Neural progenitor cell (in vitro differentiated cells): Measurements from ENCODE around the gene COL4A5. TPM values are rescaled to one million over a fixed set of nuclear protein-coding genes. Genes with fewer than 3 reads are reported as not detected.

ENCODE experiments used
- DNase-seq: peaks from one replicate; pipeline ENCODE4 v3.0.0-alpha.2; 2016; ENCODE audit warnings: low spot score
- H2AFZ ChIP-seq: fragments of 200-600 bp; sonication (generic); replicated peaks from 2 replicates; pipeline ENCODE4 v1.6.1; 2016; ENCODE audit warnings: antibody characterized with exemption
- H3F3A ChIP-seq: fragments of 200-600 bp; sonication (generic); 2 replicates; pipeline ENCODE4 v1.6.1; 2016; ENCODE audit warnings: antibody characterized with exemption, low read depth
- H3K27ac ChIP-seq: fragments of 200-600 bp; sonication (generic); 2 replicates; pipeline ENCODE4 v1.5.1; 2016; ENCODE audit warnings: mild to moderate bottlenecking
- H3K27me3 ChIP-seq: fragments of 200-600 bp; sonication (generic); 2 replicates; pipeline ENCODE4 v1.6.1; 2016; ENCODE audit warnings: mild to moderate bottlenecking, moderate library complexity
- H3K36me3 ChIP-seq: fragments of 200-600 bp; sonication (generic); 2 replicates; pipeline ENCODE4 v1.5.1; 2016
- H3K4me1 ChIP-seq: fragments of 200-600 bp; sonication (generic); 2 replicates; pipeline ENCODE4 v1.6.1; 2016; ENCODE audit warnings: mixed run types
- H3K4me2 ChIP-seq: fragments of 200-600 bp; sonication (generic); 2 replicates; pipeline ENCODE4 v1.6.1; 2016
- H3K4me3 ChIP-seq: fragments of 200-600 bp; sonication (generic); 2 replicates; pipeline ENCODE4 v1.5.1; 2016
- H3K79me2 ChIP-seq: fragments of 200-600 bp; sonication (generic); 2 replicates; pipeline ENCODE4 v1.6.1; 2016; ENCODE audit warnings: low read depth
- H3K9ac ChIP-seq: fragments of 200-600 bp; sonication (generic); 2 replicates; pipeline ENCODE4 v1.6.1; 2016
- H3K9me3 ChIP-seq: fragments of 200-600 bp; sonication (generic); 2 replicates; pipeline ENCODE4 v1.5.1; 2016; ENCODE audit warnings: low read depth
- H4K20me1 ChIP-seq: fragments of 200-600 bp; sonication (generic); 2 replicates; pipeline ENCODE4 v1.6.1; 2016; ENCODE audit warnings: low read depth
- H3K27ac Mint-ChIP-seq: 3 replicates; pipeline ENCODE4 v1.8.0; 2021; ENCODE audit warnings: mixed read lengths
- H3K27me3 Mint-ChIP-seq: 2 replicates; pipeline ENCODE4 v1.8.0; 2022; ENCODE audit warnings: low read depth, mild to moderate bottlenecking, inconsistent platforms, moderate library complexity, mixed read lengths; ENCODE audit not compliant: insufficient read depth
- H3K36me3 Mint-ChIP-seq: 3 replicates; pipeline ENCODE4 v1.8.0; 2021; ENCODE audit warnings: mixed read lengths
- H3K4me1 Mint-ChIP-seq: 3 replicates; pipeline ENCODE4 v1.8.0; 2021; ENCODE audit warnings: mixed read lengths
- H3K4me3 Mint-ChIP-seq: 3 replicates; pipeline ENCODE4 v1.8.0; 2021; ENCODE audit warnings: mild to moderate bottlenecking, moderate library complexity, mixed read lengths
- H3K9me3 Mint-ChIP-seq: 3 replicates; pipeline ENCODE4 v1.8.0; 2020; ENCODE audit warnings: mixed read lengths
- CTCF ChIP-seq: fragments of 200-600 bp; sonication (generic); IDR thresholded peaks from 2 replicates; pipeline ENCODE4 v1.5.1; 2017; ENCODE audit warnings: antibody characterized with exemption, mild to moderate bottlenecking
- EZH2 ChIP-seq: fragments of 200-600 bp; sonication (generic); IDR thresholded peaks from 2 replicates; pipeline ENCODE4 v1.6.1; 2017; ENCODE audit warnings: antibody characterized with exemption, mild to moderate bottlenecking, moderate library complexity
- EZH2phosphoT487 ChIP-seq: fragments of 200-600 bp; sonication (generic); IDR thresholded peaks from 2 replicates; pipeline ENCODE4 v1.6.1; 2017; ENCODE audit warnings: antibody characterized with exemption
- total RNA-seq: library from RNA; depleted of rRNA; stranded (reverse); fragments of >200 nt; gene quantifications from 2 replicates; pipeline ENCODE4 v1.2.3, GENCODE V29; 2015; ENCODE audit warnings: low replicate concordance

COL4A5 gene
- total RNA-seq, 1 donor from 2014 or later = 115 TPM

- Mint-ChIP-seq H3K27ac (no peak overlapping the region), H3K4me1 (no peaks in the 10 kb centered on the region), H3K9me3 (peaks cover 38% of the 10 kb centered on the region), H3K36me3 (peaks cover 60% of the 10 kb centered on the region), H3K27me3 (no peaks in the 10 kb centered on the region), H3K4me3 (no peak overlapping the region)
- no peak overlapping the region for H3K9ac ChIP-seq
- H3K4me3 ChIP-seq = no peak overlapping the region
- no peak overlapping the region for H3K4me2 ChIP-seq
- H3K27me3 ChIP-seq = no peaks in the 10 kb centered on the region
- H4K20me1 ChIP-seq = no peaks in the 10 kb centered on the region
- no peak overlapping the region for H2AFZ ChIP-seq
- H3K4me1 ChIP-seq = no peaks in the 10 kb centered on the region
- no peaks in the 10 kb centered on the region for H3F3A ChIP-seq
- no peak overlapping the region for H3K27ac ChIP-seq
- TF ChIP-seq EZH2phosphoT487 = no peak
- no peak for TF ChIP-seq EZH2
- no peaks in the 10 kb centered on the region for H3K36me3 ChIP-seq
- DNase-seq = no peak
- no peaks in the 10 kb centered on the region for H3K79me2 ChIP-seq
- H3K9me3 ChIP-seq = no peaks in the 10 kb centered on the region
Observed at GRCh38 chrX:108541286-108541685, 101.6 kb downstream of the COL4A5 start.

GRCh38 chrX:108557580-108557979, 117.9 kb downstream of the COL4A5 start:
- no peaks in the 10 kb centered on the region for H3K79me2 ChIP-seq
- Mint-ChIP-seq H3K36me3 (peaks cover 45% of the 10 kb centered on the region), H3K27ac (no peak overlapping the region), H3K27me3 (no peaks in the 10 kb centered on the region), H3K4me1 (peaks cover 11% of the 10 kb centered on the region), H3K4me3 (no peak overlapping the region), H3K9me3 (no peaks in the 10 kb centered on the region)
- H3K27me3 ChIP-seq = no peaks in the 10 kb centered on the region
- H3K4me1 ChIP-seq = no peaks in the 10 kb centered on the region
- TF ChIP-seq EZH2 (no peak), CTCF (no peak), EZH2phosphoT487 (no peak)
- no peak overlapping the region for H2AFZ ChIP-seq
- H3K36me3 ChIP-seq = no peaks in the 10 kb centered on the region
- DNase-seq = no peak
- H4K20me1 ChIP-seq = no peaks in the 10 kb centered on the region
- H3F3A ChIP-seq = no peaks in the 10 kb centered on the region
- H3K4me3 ChIP-seq = no peak overlapping the region
- H3K27ac ChIP-seq = no peak overlapping the region
- H3K9me3 ChIP-seq = no peaks in the 10 kb centered on the region
- no peak overlapping the region for H3K9ac ChIP-seq
- no peak overlapping the region for H3K4me2 ChIP-seq

- Mint-ChIP-seq H3K27me3 (no peaks in the 10 kb centered on the region), H3K9me3 (no peaks in the 10 kb centered on the region), H3K36me3 (peaks cover 43% of the 10 kb centered on the region), H3K4me1 (peaks cover 11% of the 10 kb centered on the region), H3K4me3 (no peak overlapping the region), H3K27ac (no peak overlapping the region)
- Histone ChIP-seq H3K4me2 (no peak overlapping the region), H3K9ac (no peak overlapping the region), H3K4me3 (no peak overlapping the region), H3K9me3 (no peaks in the 10 kb centered on the region), H3K79me2 (no peaks in the 10 kb centered on the region), H4K20me1 (no peaks in the 10 kb centered on the region), H3K27ac (no peak overlapping the region), H3K4me1 (no peaks in the 10 kb centered on the region), H3F3A (no peaks in the 10 kb centered on the region), H3K27me3 (no peaks in the 10 kb centered on the region), H3K36me3 (no peaks in the 10 kb centered on the region), H2AFZ (no peak overlapping the region)
- TF ChIP-seq EZH2 = no peak
- TF ChIP-seq EZH2phosphoT487 = no peak
- TF ChIP-seq CTCF = no peak
- no peak for DNase-seq
Observed at GRCh38 chrX:108558217-108558616, 118.6 kb downstream of the COL4A5 start.

- no peak overlapping the region for H3K27ac Mint-ChIP-seq
- Histone ChIP-seq H3F3A (no peaks in the 10 kb centered on the region), H3K36me3 (no peaks in the 10 kb centered on the region), H2AFZ (no peak overlapping the region), H4K20me1 (no peaks in the 10 kb centered on the region), H3K9me3 (no peaks in the 10 kb centered on the region), H3K27ac (no peak overlapping the region), H3K4me1 (no peaks in the 10 kb centered on the region), H3K9ac (no peak overlapping the region), H3K4me2 (no peak overlapping the region), H3K79me2 (no peaks in the 10 kb centered on the region), H3K4me3 (no peak overlapping the region), H3K27me3 (no peaks in the 10 kb centered on the region)
- TF ChIP-seq CTCF = no peak
- no peak for TF ChIP-seq EZH2phosphoT487
- TF ChIP-seq EZH2 = no peak
- DNase-seq = no peak
- H3K4me1 Mint-ChIP-seq = no peaks in the 10 kb centered on the region
- H3K4me3 Mint-ChIP-seq = no peak overlapping the region
- H3K9me3 Mint-ChIP-seq = no peaks in the 10 kb centered on the region
- H3K36me3 Mint-ChIP-seq = peaks cover 22% of the 10 kb centered on the region
- H3K27me3 Mint-ChIP-seq = no peaks in the 10 kb centered on the region
Observed at GRCh38 chrX:108573136-108573535, 133.5 kb downstream of the COL4A5 start.
